HG03045 (cell line): ENCODE data around the gene PTPRN2.
"Not testable (repeated sequence)": the region's sequence is repeated elsewhere in the genome, so short reads cannot be mapped to it uniquely, and the experiment has no call there.

Source experiments
- ATAC-seq: cut with Tn5 transposase; IDR thresholded peaks from one replicate; pipeline ENCODE4 v1.9.1; 2021; ENCODE audit warnings: mild to moderate bottlenecking, moderate library complexity; ENCODE audit not compliant: unreplicated experiment

PTPRN2 gene

GRCh38 chr7:158166386-158167340 is 421.0 kb downstream of the PTPRN2 start:
- ATAC-seq = no peak

- ATAC-seq = no peak
Measured at GRCh38 chr7:158165711-158166110, 421.9 kb downstream of the PTPRN2 start.

GRCh38 chr7:158164101-158165095 is 423.2 kb downstream of the PTPRN2 start:
- ATAC-seq = no peak

DNA sequence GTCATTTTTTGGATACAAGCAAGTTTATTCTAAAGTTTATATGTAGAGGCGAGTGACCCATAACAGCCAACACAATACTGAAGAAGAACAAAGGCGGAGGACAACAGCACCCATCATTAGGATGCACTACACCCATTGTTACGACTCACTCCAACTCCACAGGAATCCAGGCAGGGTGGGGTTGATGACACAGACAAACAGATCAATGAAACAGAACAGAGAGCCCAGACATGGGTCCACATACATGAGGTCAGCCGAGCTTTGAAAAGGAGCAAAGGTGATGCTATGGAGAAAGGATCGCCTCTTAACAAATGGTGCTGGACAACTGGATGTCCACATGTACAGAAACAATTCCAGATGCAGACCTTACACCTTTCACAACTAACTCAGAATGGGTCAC is 426.4 kb downstream of the PTPRN2 start:
- no peak for ATAC-seq

DNA sequence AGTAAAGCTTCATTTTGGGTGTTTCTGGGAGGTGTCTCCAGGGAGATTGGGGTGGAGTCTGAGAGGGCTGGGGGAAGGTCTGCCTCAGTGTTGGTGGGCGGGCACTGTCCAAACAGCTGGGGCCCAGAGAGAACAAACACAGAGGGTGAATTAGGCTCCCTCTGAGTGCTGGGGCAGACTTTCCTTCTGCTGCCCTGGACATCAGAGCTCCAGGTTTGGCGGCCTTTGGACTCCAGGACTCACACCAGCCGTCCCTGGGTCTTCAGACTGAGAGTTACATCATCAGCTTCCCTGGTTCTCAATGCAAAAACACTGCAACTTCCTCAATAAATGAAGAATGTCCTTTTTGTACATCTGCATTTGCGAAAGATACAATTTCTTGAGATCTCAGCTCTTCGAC is 427.4 kb downstream of the PTPRN2 start:
- ATAC-seq = no peak

DNA sequence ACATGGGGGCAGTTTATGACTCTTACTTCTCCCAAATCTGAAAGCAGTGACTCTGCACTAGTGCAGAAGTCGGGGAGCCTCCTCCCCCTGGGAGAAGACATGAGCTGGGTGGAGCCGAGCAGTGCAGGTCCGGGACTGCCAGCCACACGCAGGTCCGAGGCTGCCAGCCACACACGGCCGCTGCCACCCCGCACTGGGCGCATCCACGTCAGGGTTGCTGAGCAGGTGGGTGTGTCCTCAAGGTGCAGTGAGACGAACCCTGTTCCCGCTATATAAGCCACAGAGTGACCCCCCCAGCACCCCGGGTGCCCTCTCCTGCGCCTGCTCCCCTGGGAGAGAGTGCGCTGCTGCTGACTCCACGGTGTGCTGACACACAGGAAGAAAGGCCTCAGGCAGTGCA is 430.2 kb downstream of the PTPRN2 start:
- no peak for ATAC-seq

DNA sequence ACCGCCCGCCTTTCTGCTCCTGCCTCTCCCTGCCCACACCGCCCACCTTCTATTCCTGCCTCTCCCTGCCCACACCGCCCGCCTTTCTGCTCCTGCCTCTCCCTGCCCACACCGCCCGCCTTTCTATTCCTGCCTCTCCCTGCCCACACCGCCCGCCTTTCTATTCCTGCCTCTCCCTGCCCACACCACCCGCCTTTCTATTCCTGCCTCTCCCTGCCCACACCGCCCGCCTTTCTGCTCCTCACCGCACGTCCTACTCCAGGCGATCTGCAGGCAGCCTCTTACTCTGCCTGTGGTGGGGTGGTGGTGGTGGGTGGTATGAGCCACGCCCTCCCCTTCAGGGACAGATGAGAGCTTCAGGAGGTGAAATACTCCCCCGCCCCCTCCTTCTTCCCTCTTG is 436.4 kb downstream of the PTPRN2 start:
- not testable (repeated sequence) for ATAC-seq

DNA sequence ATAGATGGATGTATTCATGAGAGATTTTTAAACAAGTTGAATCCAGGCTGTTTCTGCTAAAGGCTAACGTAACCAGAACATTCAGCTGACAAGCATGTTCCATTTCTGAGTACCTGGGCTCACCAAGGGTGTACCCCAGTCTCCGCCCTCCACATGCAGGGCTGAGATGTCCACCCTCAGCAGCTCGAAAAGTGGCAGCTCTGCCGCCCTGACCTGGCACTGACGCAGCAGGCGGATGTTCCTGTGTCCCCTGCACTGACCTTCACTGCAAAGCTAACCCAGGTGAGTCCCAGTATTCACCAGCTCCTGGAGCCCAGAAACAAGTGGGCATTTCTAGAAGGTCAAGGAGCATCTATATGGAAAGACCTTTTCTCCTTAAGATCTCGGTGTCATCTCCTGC is 437.4 kb downstream of the PTPRN2 start:
- no peak for ATAC-seq

GRCh38 chr7:158147431-158147830 is 440.2 kb downstream of the PTPRN2 start:
- not testable (repeated sequence) for ATAC-seq

- ATAC-seq = no peak
Measured at GRCh38 chr7:158145370-158145769, 442.3 kb downstream of the PTPRN2 start.

- no peak for ATAC-seq
Measured at GRCh38 chr7:158143196-158144120, 444.2 kb downstream of the PTPRN2 start.

- no peak for ATAC-seq
Measured at GRCh38 chr7:158142657-158143056, 445.0 kb downstream of the PTPRN2 start.

GRCh38 chr7:158141806-158142518 is 445.7 kb downstream of the PTPRN2 start:
- no peak for ATAC-seq

- no peak for ATAC-seq
Measured at GRCh38 chr7:158141221-158141582, 446.4 kb downstream of the PTPRN2 start.

DNA sequence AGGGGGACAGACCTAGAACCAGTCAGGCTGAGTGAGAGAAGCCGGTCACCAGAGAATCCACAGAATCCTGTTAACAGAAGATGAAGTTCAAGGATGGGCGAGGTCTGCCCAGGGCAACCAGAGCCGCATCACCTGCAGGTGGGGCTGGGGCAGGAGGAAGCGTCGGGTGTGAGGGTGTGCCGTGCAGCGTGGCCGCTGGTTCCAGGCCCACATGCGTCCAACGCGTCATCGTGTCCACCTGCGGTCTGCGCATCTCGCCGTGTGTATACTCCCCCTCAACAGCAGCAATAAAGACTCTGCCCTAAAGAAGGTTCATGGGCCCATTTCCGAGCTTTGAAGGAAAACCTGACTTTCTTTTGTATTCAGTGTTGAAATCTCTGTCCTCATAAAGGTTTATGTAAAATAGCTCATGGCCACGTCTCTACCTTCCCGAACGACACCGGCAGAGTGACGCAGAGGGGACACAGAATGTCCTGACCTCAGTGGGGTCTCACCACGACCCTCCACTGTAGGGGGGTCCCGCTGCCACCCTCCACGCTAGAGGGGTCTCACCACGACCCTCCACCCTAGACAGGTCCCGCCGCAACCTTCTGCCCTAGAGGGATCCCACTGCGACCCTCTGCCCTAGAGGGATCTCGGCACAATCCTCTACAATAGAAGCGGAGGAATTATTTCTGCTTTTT is 446.9 kb downstream of the PTPRN2 start:
- ATAC-seq = no peak

- no peak for ATAC-seq
Measured at GRCh38 chr7:158139499-158139898, 448.1 kb downstream of the PTPRN2 start.

GRCh38 chr7:158138329-158138597 is 449.4 kb downstream of the PTPRN2 start:
- ATAC-seq = no peak

GRCh38 chr7:158137516-158138328 is 449.9 kb downstream of the PTPRN2 start:
- no peak for ATAC-seq

DNA sequence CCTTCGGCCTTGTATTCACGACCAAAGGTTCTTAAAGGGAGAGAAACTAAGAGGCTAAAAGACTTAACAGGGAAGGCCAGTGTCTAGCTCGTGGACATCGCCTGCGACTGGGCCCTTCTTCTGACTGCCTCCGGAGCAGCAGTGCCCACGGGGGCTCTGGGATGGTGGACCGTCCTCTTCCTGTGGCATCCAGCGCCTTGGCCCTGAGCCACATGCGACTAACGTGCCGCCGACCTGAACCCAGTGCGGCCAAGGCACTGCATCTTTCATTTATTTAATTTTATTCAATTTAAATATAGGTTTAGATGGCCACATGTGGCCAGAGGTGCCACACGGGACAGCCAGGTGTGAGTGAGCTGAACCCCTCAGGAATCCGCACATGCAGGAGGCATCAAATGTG is 451.7 kb downstream of the PTPRN2 start:
- no peak for ATAC-seq
